Fibroblast of lung (primary cell): ENCODE measurements around the gene UAP1.

ENCODE experiments used
- CTCF ChIP-seq, 2 donors: IDR thresholded peaks in 1 of 2; conservative IDR thresholded peaks in 1 of 2; 1 replicate in 1 of 2; 2 replicates in 1 of 2; pipeline ENCODE4 v1.5.1; 2011 to 2012; ENCODE audit warnings: low read length in 2 of 2, control low read depth in 1 of 2, inconsistent platforms in 1 of 2, low read depth in 1 of 2, mild to moderate bottlenecking in 1 of 2
- EZH2 ChIP-seq: IDR thresholded peaks from 2 replicates; pipeline ENCODE4 v1.5.1; 2012; ENCODE audit warnings: low read length, control low read depth, mild to moderate bottlenecking; ENCODE audit errors: missing control alignments

DNA sequence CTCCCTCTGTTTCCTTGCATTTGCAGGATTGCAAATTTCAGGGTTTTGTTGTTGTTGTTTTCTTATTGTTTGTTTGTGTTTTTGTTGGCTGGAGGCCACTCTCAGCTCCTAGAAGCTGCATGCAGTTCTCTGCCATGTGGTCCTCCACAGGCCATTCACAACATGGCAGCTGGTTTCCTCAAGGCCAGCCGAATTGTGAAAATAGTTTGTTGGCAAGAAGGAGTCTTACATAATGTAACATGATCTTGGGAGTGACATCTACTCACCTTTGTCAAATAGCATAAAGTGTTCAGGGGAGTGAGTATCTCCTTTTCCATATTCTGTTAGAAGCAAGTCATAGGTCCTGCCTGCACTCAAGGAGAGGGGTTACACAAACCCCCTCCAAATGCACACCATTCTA lies 10.6 kb upstream of the UAP1 start:
- TF ChIP-seq CTCF (conservative IDR thresholded peaks at IDR 0.05 in 1 of 2, IDR thresholded peaks at IDR 0.05 in 1 of 2; ENCODE audit: low read depth in 1 of 2, low read length in 2 of 2) (no peak), EZH2 (no peak)
